Ovary (tissue), 3 donors: ENCODE results near the gene AP3S2.

ENCODE experiments used
- CTCF ChIP-seq, 3 donors: fragments of 450-650 bp in 2 of 3; fragments of 200-600 bp in 1 of 3; IDR thresholded peaks; one replicate each; pipeline versions ENCODE4 v1.5.1 to v1.8.0; 2016 to 2022; ENCODE audit warnings: antibody characterized with exemption in 3 of 3, mild to moderate bottlenecking in 1 of 3
- EP300 ChIP-seq: sonication (generic); formaldehyde crosslinking; IDR thresholded peaks from one replicate; pipeline ENCODE4 v1.6.1; 2017; ENCODE audit warnings: antibody characterized with exemption
- donor health status: DM: no; HTN: no; CAD: no.

GRCh38 chr15:89937365-89938350, 43.9 kb upstream of the AP3S2 start:
- TF ChIP-seq CTCF (IDR thresholded peaks at IDR 0.05), result no peak
- no peak for TF ChIP-seq EP300
